Measurements from ENCODE around the gene NAAA.
"Not testable (repeated sequence)": the region's sequence is repeated elsewhere in the genome, so short reads cannot be mapped to it uniquely, and the experiment has no call there.

DNA sequence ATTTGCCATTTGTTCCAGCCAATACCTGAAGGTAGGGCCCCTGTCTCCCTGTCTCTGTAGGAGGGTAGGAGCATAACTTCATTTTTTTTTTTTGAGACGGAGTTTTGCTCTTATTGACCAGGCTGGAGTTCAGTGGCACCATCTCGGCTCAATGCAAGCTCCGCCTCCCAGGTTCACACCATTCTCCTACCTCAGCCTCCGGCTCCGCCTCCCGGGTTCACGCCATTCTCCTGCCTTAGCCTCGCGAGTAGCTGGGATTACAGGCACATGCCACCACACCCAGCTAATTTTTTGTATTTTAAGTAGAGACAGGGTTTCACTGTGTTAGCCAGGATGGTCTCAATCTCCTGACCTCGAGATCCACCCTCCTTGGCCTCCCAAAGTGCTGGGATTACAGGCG lies 15.9 kb downstream of the NAAA start:
- not testable (repeated sequence) for TF ChIP-seq POLR2AphosphoS5 (IDR thresholded peaks at IDR 0.05; ENCODE audit: borderline replicate concordance, low read depth, low read length); FOXP2 (optimal IDR thresholded peaks at IDR 0.05; ENCODE audit: control extremely low read depth, extremely low read length, insufficient read depth); EZH2 (IDR thresholded peaks at IDR 0.05)
